Activated naive CD8-positive, alpha-beta T cell treated with anti-CD3 and anti-CD28 coated beads for 36 hours (primary cell): Measurements from ENCODE around the gene PLTP. TPM values are rescaled to one million over a fixed set of nuclear protein-coding genes. Genes with fewer than 3 reads are reported as not detected.

Experiments
- DNase-seq: peaks from one replicate; pipeline ENCODE4 v3.0.0; 2021
- H3K27ac Mint-ChIP-seq: one replicate; pipeline ENCODE4 v1.8.0; 2022; ENCODE audit warnings: mild to moderate bottlenecking, moderate library complexity, mixed read lengths
- H3K27me3 Mint-ChIP-seq: one replicate; pipeline ENCODE4 v1.8.0; 2022; ENCODE audit warnings: mild to moderate bottlenecking, mixed read lengths
- H3K36me3 Mint-ChIP-seq: one replicate; pipeline ENCODE4 v1.8.0; 2021; ENCODE audit warnings: mild to moderate bottlenecking, mixed read lengths
- H3K4me1 Mint-ChIP-seq: one replicate; pipeline ENCODE4 v1.8.0; 2021; ENCODE audit warnings: mixed read lengths
- H3K4me3 Mint-ChIP-seq: one replicate; pipeline ENCODE4 v1.8.0; 2022; ENCODE audit warnings: mild to moderate bottlenecking, moderate library complexity, mixed read lengths
- H3K9me3 Mint-ChIP-seq: one replicate; pipeline ENCODE4 v1.8.0; 2022; ENCODE audit warnings: mixed read lengths
- total RNA-seq, 2 experiments: library from RNA; stranded (reverse); gene quantifications; one replicate each; pipeline ENCODE4 v1.2.3, GENCODE V29; 2021

The PLTP gene
- total RNA-seq, 2 experiments from 2014 or later: 5.9 to 6.2 TPM

DNA sequence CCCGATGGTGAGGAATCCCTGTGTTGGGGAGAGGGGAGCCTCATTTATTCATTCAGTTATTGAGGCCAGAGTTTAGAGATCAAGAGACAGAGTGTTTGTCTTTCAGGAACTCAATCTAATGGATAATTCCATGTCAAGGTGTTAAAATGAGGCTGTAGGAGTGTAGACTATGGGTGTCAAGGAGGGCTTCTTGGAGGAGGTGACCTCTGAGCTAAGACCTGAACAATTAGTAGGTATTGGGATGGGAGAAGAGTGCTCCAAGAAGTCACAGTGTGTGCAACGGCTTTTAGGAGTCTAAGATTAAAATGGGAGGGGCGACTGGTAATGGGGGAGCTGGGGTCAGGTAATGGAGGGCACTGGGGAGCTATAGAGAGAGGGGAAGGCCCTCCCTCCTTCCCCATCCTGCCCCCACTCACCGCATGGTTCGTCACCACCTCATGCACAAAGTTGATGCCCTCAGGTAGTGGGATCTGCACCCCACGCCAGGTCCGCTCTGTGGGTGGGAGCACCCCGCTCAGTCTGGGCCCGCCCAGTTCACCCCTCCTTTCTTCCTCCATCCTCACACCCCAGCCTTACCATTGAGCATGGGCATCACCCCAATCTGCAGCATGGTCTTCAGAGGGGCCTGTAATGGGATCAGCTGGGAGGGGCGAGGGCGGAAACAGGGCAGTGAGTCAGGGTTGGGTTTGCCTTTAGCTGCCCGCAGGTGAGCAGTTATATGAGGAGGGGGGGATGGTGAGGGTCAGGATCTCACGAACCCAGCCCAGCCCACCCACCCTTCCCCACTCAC, 12.7 kb downstream of the PLTP start:
- H3K9me3 Mint-ChIP-seq: no peaks in the 10 kb centered on the region
- H3K4me3 Mint-ChIP-seq: no peak overlapping the region
- no peak overlapping the region for H3K27ac Mint-ChIP-seq
- peaks cover under 1% of the 10 kb centered on the region for H3K4me1 Mint-ChIP-seq
- peaks cover 2% of the 10 kb centered on the region for H3K36me3 Mint-ChIP-seq
- DNase-seq: no peak
- no peaks in the 10 kb centered on the region for H3K27me3 Mint-ChIP-seq

DNA sequence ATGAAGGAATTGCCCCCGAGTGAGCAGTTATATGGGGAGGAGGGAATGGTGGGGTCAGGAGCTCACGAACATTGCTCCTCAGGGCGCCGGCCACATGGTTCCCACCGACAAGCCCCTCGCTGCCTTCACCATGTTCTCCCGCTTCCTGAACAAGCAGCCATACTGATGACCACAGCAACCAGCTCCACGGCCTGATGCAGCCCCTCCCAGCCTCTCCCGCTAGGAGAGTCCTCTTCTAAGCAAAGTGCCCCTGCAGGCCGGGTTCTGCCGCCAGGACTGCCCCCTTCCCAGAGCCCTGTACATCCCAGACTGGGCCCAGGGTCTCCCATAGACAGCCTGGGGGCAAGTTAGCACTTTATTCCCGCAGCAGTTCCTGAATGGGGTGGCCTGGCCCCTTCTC, 13.7 kb downstream of the PLTP start:
- Mint-ChIP-seq H3K27me3 (no peaks in the 10 kb centered on the region), H3K27ac (no peak overlapping the region), H3K4me3 (no peak overlapping the region), H3K36me3 (peaks cover 7% of the 10 kb centered on the region), H3K9me3 (no peaks in the 10 kb centered on the region), H3K4me1 (peaks cover 6% of the 10 kb centered on the region)
- DNase-seq: no peak

- Mint-ChIP-seq H3K9me3 (no peaks in the 10 kb centered on the region), H3K36me3 (peaks cover 9% of the 10 kb centered on the region), H3K4me3 (no peak overlapping the region), H3K4me1 (peaks cover 11% of the 10 kb centered on the region), H3K27me3 (no peaks in the 10 kb centered on the region), H3K27ac (no peak overlapping the region)
- DNase-seq: no peak
Measured at GRCh38 chr20:45897692-45898091, 14.3 kb downstream of the PLTP start.

- DNase-seq: no peak
- H3K4me3 Mint-ChIP-seq: no peak overlapping the region
Measured at GRCh38 chr20:45897289-45897688, 14.7 kb downstream of the PLTP start.

GRCh38 chr20:45896641-45897161, 15.3 kb downstream of the PLTP start:
- no peak for DNase-seq
- Mint-ChIP-seq H3K27ac (no peak overlapping the region), H3K36me3 (peaks cover 9% of the 10 kb centered on the region), H3K9me3 (no peaks in the 10 kb centered on the region), H3K4me1 (peaks cover 19% of the 10 kb centered on the region), H3K27me3 (no peaks in the 10 kb centered on the region), H3K4me3 (no peak overlapping the region)

More at GRCh38 chr20:45897289-45897688, 14.7 kb downstream of the PLTP start:
- Mint-ChIP-seq H3K36me3 (peaks cover 9% of the 10 kb centered on the region), H3K9me3 (no peaks in the 10 kb centered on the region), H3K4me1 (peaks cover 15% of the 10 kb centered on the region), H3K27ac (no peak overlapping the region), H3K27me3 (no peaks in the 10 kb centered on the region)

DNA sequence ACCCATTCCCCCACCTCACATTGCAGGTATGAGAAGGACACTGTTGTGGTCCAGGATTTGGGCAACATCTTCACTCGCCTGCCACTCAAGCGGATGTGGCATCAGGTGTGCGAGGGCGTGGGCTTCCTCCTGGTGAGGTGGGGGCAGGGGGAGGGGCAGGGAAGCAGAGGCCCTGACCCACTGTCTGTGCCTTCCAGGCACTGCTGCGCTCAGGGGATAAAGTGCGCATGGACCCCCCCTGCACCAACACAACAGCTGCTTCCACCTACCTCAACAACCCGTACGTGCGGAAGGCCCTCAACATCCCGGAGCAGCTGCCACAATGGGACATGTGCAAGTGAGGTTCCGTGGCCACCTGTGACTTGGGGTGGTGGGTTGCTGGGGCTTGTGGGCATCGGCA, 17.2 kb downstream of the PLTP start:
- peaks cover 11% of the 10 kb centered on the region for H3K36me3 Mint-ChIP-seq
- no peak overlapping the region for H3K27ac Mint-ChIP-seq
- H3K27me3 Mint-ChIP-seq: no peaks in the 10 kb centered on the region
- no peaks in the 10 kb centered on the region for H3K9me3 Mint-ChIP-seq
- DNase-seq: no peak
- peaks cover 27% of the 10 kb centered on the region for H3K4me1 Mint-ChIP-seq
- no peak overlapping the region for H3K4me3 Mint-ChIP-seq

GRCh38 chr20:45893831-45894230, 18.1 kb downstream of the PLTP start:
- Mint-ChIP-seq H3K36me3 (peaks cover 11% of the 10 kb centered on the region), H3K9me3 (no peaks in the 10 kb centered on the region), H3K27ac (peak overlapping the region; percentile 16), H3K4me1 (peaks cover 31% of the 10 kb centered on the region), H3K4me3 (peak overlapping the region; percentile 45), H3K27me3 (no peaks in the 10 kb centered on the region)
- no peak for DNase-seq

DNA sequence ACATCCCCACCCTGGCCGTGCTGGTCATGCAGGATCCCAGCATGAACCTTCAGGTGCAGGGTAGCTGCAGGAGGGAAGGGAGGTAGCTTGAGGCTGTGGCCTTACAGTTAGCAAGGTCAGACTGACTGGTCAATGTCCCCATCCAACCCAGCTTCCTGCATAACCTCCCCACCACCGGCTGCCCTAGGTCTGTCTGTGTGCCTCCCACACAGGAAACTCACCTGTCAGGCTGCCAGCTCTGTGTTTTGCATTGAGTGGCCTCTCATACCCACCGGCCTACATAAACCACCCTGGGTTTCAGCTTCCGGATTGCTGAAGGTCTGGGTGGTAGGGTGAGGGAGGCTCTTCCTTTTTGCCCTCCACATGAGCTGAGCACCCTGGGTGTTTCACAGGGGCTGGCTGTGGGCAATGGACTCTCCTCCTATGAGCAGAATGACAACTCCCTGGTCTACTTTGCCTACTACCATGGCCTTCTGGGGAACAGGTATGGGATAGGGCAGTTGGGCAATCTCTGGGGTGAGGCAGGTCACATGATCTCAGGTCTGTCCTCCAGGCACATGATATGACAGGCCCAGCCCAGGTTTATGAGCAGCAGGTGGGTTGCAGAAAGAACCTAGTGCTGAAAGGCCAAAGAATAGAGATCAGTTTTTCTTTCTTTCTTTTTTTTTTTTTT, 19.0 kb downstream of the PLTP start:
- Mint-ChIP-seq H3K27me3 (no peaks in the 10 kb centered on the region), H3K9me3 (no peaks in the 10 kb centered on the region), H3K36me3 (peaks cover 11% of the 10 kb centered on the region), H3K4me1 (peaks cover 35% of the 10 kb centered on the region), H3K27ac (peak overlapping the region; percentile 32), H3K4me3 (peak overlapping the region; percentile 88)
- no peak for DNase-seq

GRCh38 chr20:45892049-45892825, 19.7 kb downstream of the PLTP start:
- no peaks in the 10 kb centered on the region for H3K27me3 Mint-ChIP-seq
- H3K4me1 Mint-ChIP-seq: peaks cover 35% of the 10 kb centered on the region
- H3K36me3 Mint-ChIP-seq: peaks cover 11% of the 10 kb centered on the region
- peak overlapping the region; percentile 88 for H3K4me3 Mint-ChIP-seq
- no peak for DNase-seq
- no peaks in the 10 kb centered on the region for H3K9me3 Mint-ChIP-seq
- peak overlapping the region; percentile 75 for H3K27ac Mint-ChIP-seq

- Mint-ChIP-seq H3K4me1 (peaks cover 38% of the 10 kb centered on the region), H3K27me3 (no peaks in the 10 kb centered on the region), H3K4me3 (peak within 1 kb of the TSS; percentile 88), H3K36me3 (peaks cover 10% of the 10 kb centered on the region), H3K9me3 (no peaks in the 10 kb centered on the region), H3K27ac (peak within 1 kb of the TSS; percentile 90)
- DNase-seq: peak; percentile 87
Measured at GRCh38 chr20:45890985-45891983, 20.7 kb downstream of the PLTP start, which contains the start of the genes CTSA and NEURL2. Gene CTSA, plus strand, starts transcription at chr20:45891335. Its CDS starts 234 bp downstream, at chr20:45891569. Gene NEURL2, minus strand, starts transcription at chr20:45891208. Its CDS starts 217 bp downstream, at chr20:45890991.

- Mint-ChIP-seq H3K27ac (peak overlapping the region; percentile 90), H3K9me3 (no peaks in the 10 kb centered on the region), H3K36me3 (peaks cover 10% of the 10 kb centered on the region), H3K4me1 (peaks cover 46% of the 10 kb centered on the region), H3K4me3 (peak overlapping the region; percentile 88), H3K27me3 (no peaks in the 10 kb centered on the region)
- peak; percentile 59 for DNase-seq
Measured at GRCh38 chr20:45890077-45890984, 21.6 kb downstream of the PLTP start.

- H3K4me1 Mint-ChIP-seq: peaks cover 51% of the 10 kb centered on the region
- no peak overlapping the region for H3K27ac Mint-ChIP-seq
- no peak overlapping the region for H3K4me3 Mint-ChIP-seq
- H3K27me3 Mint-ChIP-seq: no peaks in the 10 kb centered on the region
- H3K36me3 Mint-ChIP-seq: peaks cover 8% of the 10 kb centered on the region
- no peak for DNase-seq
- H3K9me3 Mint-ChIP-seq: no peaks in the 10 kb centered on the region
Measured at GRCh38 chr20:45888681-45889080, 23.3 kb downstream of the PLTP start.

DNA sequence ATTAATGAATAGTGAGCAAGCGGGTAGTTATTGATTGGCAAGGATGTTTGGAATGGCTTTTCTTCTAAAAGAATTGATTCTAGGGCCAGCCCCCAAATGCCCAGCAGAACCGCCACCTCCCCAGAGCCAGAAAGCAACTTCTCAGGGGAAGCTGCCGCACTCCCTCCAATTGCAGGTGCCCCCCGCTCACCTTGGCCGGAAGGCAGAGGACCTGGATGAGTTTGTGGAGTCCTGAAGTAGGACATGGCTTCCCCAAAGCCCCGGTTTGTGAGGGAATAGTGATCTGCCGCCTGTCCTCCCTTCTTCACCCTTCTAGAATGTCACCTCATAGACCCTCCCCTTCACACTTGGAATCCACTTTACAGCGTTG, 24.6 kb downstream of the PLTP start, which contains the start of gene SPATA25:
SPATA25 (minus strand) TSS at position 277 of the 370 bp plus-strand sequence; CDS start at position 245, 32 bp downstream.
- no peak within 1 kb of the TSS for H3K27ac Mint-ChIP-seq
- H3K4me3 Mint-ChIP-seq: no peak within 1 kb of the TSS
- DNase-seq: no peak
- H3K27me3 Mint-ChIP-seq: no peaks in the 10 kb centered on the region
- peaks cover 55% of the 10 kb centered on the region for H3K4me1 Mint-ChIP-seq
- no peaks in the 10 kb centered on the region for H3K9me3 Mint-ChIP-seq
- peaks cover 17% of the 10 kb centered on the region for H3K36me3 Mint-ChIP-seq
